ENCODE measurements around the gene PRKCA.
"Not testable (repeated sequence)": the region's sequence is repeated elsewhere in the genome, so short reads cannot be mapped to it uniquely, and the experiment has no call there.

Gene PRKCA

GRCh38 chr17:66715745-66716156 is 413.3 kb downstream of the PRKCA start:
- DNase-seq (ENCODE audit: low read depth), result no peak

- DNase-seq (ENCODE audit: low read depth), result no peak
Observed at GRCh38 chr17:66716236-66717026, 414.0 kb downstream of the PRKCA start.

- DNase-seq (ENCODE audit: low read depth), result no peak
Observed at GRCh38 chr17:66717641-66718058, 415.2 kb downstream of the PRKCA start.

- no peak for DNase-seq (ENCODE audit: low read depth)
Observed at GRCh38 chr17:66720027-66720426, 417.6 kb downstream of the PRKCA start.

- DNase-seq (ENCODE audit: low read depth), result no peak
Observed at GRCh38 chr17:66720567-66720966, 418.2 kb downstream of the PRKCA start.

- no peak for DNase-seq (ENCODE audit: low read depth)
Observed at GRCh38 chr17:66722341-66722740, 419.9 kb downstream of the PRKCA start.

GRCh38 chr17:66724581-66725341 is 422.3 kb downstream of the PRKCA start:
- no peak for DNase-seq (ENCODE audit: low read depth)

- DNase-seq (ENCODE audit: low read depth), result not testable (repeated sequence)
Observed at GRCh38 chr17:66725438-66725837, 423.0 kb downstream of the PRKCA start.

- DNase-seq (ENCODE audit: low read depth), result no peak
Observed at GRCh38 chr17:66725956-66726355, 423.5 kb downstream of the PRKCA start.

GRCh38 chr17:66726371-66726770 is 424.0 kb downstream of the PRKCA start:
- DNase-seq (ENCODE audit: low read depth), result no peak

GRCh38 chr17:66726846-66727245 is 424.4 kb downstream of the PRKCA start:
- DNase-seq (ENCODE audit: low read depth), result no peak

GRCh38 chr17:66727634-66728570 is 425.5 kb downstream of the PRKCA start:
- peak; percentile 23 for DNase-seq (ENCODE audit: low read depth)

GRCh38 chr17:66730461-66730923 is 428.1 kb downstream of the PRKCA start:
- DNase-seq (ENCODE audit: low read depth), result no peak

- DNase-seq (ENCODE audit: low read depth), result no peak
Observed at GRCh38 chr17:66733759-66734158, 431.3 kb downstream of the PRKCA start.

- no peak for DNase-seq (ENCODE audit: low read depth)
Observed at GRCh38 chr17:66734186-66734943, 432.0 kb downstream of the PRKCA start.

- no peak for DNase-seq (ENCODE audit: low read depth)
Observed at GRCh38 chr17:66737524-66737923, 435.1 kb downstream of the PRKCA start.

GRCh38 chr17:66738301-66738700 is 435.9 kb downstream of the PRKCA start:
- DNase-seq (ENCODE audit: low read depth), result no peak

GRCh38 chr17:66739553-66739952 is 437.1 kb downstream of the PRKCA start:
- no peak for DNase-seq (ENCODE audit: low read depth)

GRCh38 chr17:66740226-66740625 is 437.8 kb downstream of the PRKCA start:
- no peak for DNase-seq (ENCODE audit: low read depth)

- no peak for DNase-seq (ENCODE audit: low read depth)
Observed at GRCh38 chr17:66743511-66743910, 441.1 kb downstream of the PRKCA start.

- DNase-seq (ENCODE audit: low read depth), result no peak
Observed at GRCh38 chr17:66746736-66747135, 444.3 kb downstream of the PRKCA start.
